Activated T-cell treated with anti-CD3 and anti-CD28 coated beads, Interleukin-2, amount 50 U/mL, for 48 hours (primary cell): Measurements from ENCODE around the gene DLGAP1.

Source experiments
- DNase-seq, 2 experiments: peaks; one replicate each; pipeline ENCODE4 v3.0.0-alpha.2; 2020

The DLGAP1 gene

GRCh38 chr18:3842844-3843243, 612.3 kb downstream of the DLGAP1 start:
- no peak for DNase-seq

GRCh38 chr18:3840766-3841165, 614.3 kb downstream of the DLGAP1 start:
- no peak for DNase-seq

- DNase-seq, result no peak
Observed at GRCh38 chr18:3839581-3839981, 615.5 kb downstream of the DLGAP1 start.

GRCh38 chr18:3836483-3837335, 618.4 kb downstream of the DLGAP1 start:
- no peak for DNase-seq

GRCh38 chr18:3832025-3832638, 623.0 kb downstream of the DLGAP1 start:
- DNase-seq, result no peak

- DNase-seq, result no peak
Observed at GRCh38 chr18:3830604-3831003, 624.5 kb downstream of the DLGAP1 start.

GRCh38 chr18:3827236-3827845, 627.8 kb downstream of the DLGAP1 start:
- no peak for DNase-seq

GRCh38 chr18:3826021-3826420, 629.1 kb downstream of the DLGAP1 start:
- DNase-seq, result no peak

GRCh38 chr18:3824101-3824500, 631.0 kb downstream of the DLGAP1 start:
- DNase-seq, result no peak

- DNase-seq, result no peak
Observed at GRCh38 chr18:3823073-3823472, 632.0 kb downstream of the DLGAP1 start.

- no peak for DNase-seq
Observed at GRCh38 chr18:3821524-3821923, 633.6 kb downstream of the DLGAP1 start.

GRCh38 chr18:3819961-3820360, 635.1 kb downstream of the DLGAP1 start:
- no peak for DNase-seq

- no peak for DNase-seq
Observed at GRCh38 chr18:3816610-3817363, 638.3 kb downstream of the DLGAP1 start.

- DNase-seq, result no peak
Observed at GRCh38 chr18:3815991-3816390, 639.1 kb downstream of the DLGAP1 start.

- DNase-seq, result no peak
Observed at GRCh38 chr18:3814816-3815215, 640.3 kb downstream of the DLGAP1 start.

- DNase-seq, result no peak
Observed at GRCh38 chr18:3810296-3810695, 644.8 kb downstream of the DLGAP1 start.

GRCh38 chr18:3808985-3809780, 645.9 kb downstream of the DLGAP1 start:
- DNase-seq, result no peak

GRCh38 chr18:3806656-3807055, 648.5 kb downstream of the DLGAP1 start:
- DNase-seq, result no peak

GRCh38 chr18:3804336-3804735, 650.8 kb downstream of the DLGAP1 start:
- DNase-seq, result no peak

- DNase-seq, result no peak
Observed at GRCh38 chr18:3803350-3803749, 651.8 kb downstream of the DLGAP1 start.

GRCh38 chr18:3799515-3799914, 655.6 kb downstream of the DLGAP1 start:
- no peak for DNase-seq

GRCh38 chr18:3798032-3798431, 657.1 kb downstream of the DLGAP1 start:
- DNase-seq, result no peak
